HG02885 (cell line): ENCODE results near the gene FBXO24.

Experiments used
- ATAC-seq: cut with Tn5 transposase; IDR thresholded peaks from one replicate; pipeline ENCODE4 v1.9.1; 2021; ENCODE audit warnings: mild to moderate bottlenecking; ENCODE audit not compliant: unreplicated experiment, poor library complexity

Gene FBXO24

DNA sequence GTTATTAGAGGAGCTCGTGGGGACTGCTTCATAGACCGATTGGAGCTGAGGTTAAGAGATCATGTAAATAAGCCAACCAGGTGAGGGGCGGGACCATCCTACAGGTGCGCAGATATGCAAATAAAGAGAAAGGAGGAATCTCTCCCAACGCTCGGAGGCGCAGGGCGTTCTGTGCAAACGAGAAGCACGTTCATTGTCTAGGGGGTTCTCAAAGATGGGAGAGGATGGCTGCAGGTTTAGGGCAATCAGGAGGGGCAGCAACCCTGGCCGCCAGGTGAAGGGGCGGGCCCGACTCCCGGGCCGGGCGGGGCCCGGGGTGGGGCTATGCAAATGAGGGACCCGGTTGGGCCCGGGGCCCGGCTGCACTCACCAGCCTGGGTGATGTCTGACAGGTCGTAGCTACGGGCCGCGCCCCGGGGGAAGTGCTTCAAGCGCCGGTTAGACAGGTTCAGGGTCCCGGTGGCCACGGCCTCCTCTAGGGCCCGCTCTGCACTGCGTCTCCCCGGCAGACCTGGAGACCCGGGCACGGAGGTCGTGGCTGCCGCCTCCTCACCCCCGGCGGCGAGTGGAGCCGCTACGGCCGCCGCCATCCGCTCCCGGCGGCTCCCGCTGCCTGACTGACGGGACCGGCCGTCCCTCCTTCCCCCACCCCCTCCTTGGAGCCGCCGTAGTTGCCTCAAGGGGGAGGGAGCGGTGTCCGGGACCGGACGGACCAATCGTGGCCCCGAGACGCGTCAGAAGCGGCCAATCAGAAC lies 440 bp upstream of the FBXO24 start, which contains the start of gene LRCH4:
Gene LRCH4 (minus strand): TSS at position 619 of the 755 bp plus-strand sequence. CDS start 29 bp downstream, at position 590.
- ATAC-seq, result peak; percentile 34

- ATAC-seq, result no peak
Measured at GRCh38 chr7:100588438-100588837, 2.3 kb downstream of the FBXO24 start.

GRCh38 chr7:100589341-100589947 lies 3.3 kb downstream of the FBXO24 start:
- ATAC-seq, result no peak

- no peak for ATAC-seq
Measured at GRCh38 chr7:100590077-100590737, 4.1 kb downstream of the FBXO24 start.

GRCh38 chr7:100591596-100591995 lies 5.5 kb downstream of the FBXO24 start:
- ATAC-seq, result no peak

- no peak for ATAC-seq
Measured at GRCh38 chr7:100595188-100595587, 9.1 kb downstream of the FBXO24 start.

DNA sequence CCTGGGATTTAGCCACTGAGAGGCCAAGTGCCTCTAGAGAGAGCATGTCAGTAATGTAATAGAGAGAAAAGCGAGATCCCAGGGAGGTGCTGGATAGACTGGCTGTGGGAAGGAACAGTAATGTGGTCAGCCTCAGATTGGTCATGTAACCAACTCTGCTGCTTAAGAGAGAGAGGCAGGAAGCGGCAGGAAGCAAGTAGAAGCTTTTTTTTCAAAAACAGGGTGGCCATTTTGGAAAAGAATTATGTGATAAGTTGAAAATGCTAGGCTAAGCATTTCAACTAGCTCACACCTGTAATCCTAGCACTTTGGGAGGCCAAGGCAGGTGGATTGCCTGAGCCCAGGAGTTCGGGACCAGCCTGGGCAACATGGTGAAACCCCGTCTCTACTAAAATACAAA lies 12.3 kb downstream of the FBXO24 start:
- ATAC-seq, result no peak

GRCh38 chr7:100599911-100600729 lies 14.0 kb downstream of the FBXO24 start:
- ATAC-seq, result no peak

DNA sequence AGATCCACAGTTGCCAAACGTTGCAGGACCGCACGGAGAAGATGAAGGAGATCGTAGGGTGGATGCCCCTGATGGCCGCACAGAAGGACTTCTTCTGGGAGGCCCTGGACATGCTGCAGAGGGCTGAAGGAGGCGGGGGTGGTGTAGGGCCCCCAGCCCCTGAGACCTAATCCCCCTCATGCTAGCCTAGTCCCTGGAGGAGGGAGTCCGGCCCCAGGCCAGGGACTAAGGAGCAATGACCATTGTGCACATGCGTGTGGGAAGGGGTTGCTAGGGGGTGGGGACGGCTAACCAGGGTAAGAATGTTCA lies 14.6 kb downstream of the FBXO24 start:
- ATAC-seq, result no peak

DNA sequence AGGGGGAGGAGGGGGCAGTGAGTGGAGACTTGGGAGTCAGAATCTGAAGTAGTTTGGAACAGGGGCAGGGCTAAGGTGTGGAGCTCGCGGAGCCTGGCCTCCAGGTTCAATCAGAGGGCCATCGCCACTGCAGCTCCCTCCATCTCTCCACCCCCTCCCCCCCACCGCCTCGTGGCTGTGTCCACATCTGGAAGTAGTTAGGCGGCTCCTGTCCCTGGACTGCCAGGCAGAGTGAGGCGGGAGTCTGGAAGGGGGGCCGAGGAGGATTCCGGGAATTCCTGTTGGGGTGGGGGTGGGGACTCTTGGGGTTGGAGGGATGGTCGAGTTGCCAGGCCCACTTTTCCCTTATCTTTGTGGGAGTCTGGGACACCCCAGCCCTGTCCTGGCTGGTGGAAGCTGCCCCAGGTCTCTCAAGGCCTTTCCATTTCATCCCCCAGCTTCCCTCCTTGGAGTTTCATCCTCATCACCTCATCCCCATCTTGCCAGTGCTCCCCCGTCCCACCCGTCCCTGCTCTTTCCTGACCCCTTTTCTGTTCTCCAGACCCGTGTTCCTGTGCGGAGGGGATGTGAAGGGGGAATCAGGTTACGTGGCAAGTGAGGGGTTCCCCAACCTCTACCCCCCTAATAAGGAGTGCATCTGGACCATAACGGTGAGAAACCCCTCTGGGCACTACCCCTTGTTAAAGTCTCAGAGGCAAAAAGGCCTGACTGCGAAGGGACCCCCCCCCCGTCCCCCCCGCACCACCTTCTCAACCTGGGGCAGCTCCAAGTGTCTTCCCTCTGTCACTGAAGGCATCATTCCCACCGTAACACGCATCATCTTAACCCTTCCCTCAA lies 17.0 kb downstream of the FBXO24 start:
- no peak for ATAC-seq

DNA sequence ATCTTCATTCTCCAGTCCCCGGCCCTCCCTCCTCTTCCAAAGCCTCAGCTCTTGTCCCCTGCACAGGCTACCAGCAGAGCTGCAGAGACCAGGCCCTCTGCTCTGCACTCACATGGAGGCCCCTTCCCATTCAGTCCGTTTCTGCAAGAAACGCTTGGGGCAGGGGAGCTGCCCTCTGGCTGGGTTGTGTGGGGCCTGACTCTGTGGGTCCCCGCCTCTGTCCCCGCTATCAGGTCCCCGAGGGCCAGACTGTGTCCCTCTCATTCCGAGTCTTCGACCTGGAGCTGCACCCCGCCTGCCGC lies 17.5 kb downstream of the FBXO24 start:
- ATAC-seq, result no peak

GRCh38 chr7:100604028-100604975 lies 18.2 kb downstream of the FBXO24 start:
- ATAC-seq, result peak; percentile 58

- no peak for ATAC-seq
Measured at GRCh38 chr7:100604976-100605911, 19.1 kb downstream of the FBXO24 start.

- no peak for ATAC-seq
Measured at GRCh38 chr7:100606313-100606712, 20.2 kb downstream of the FBXO24 start.

DNA sequence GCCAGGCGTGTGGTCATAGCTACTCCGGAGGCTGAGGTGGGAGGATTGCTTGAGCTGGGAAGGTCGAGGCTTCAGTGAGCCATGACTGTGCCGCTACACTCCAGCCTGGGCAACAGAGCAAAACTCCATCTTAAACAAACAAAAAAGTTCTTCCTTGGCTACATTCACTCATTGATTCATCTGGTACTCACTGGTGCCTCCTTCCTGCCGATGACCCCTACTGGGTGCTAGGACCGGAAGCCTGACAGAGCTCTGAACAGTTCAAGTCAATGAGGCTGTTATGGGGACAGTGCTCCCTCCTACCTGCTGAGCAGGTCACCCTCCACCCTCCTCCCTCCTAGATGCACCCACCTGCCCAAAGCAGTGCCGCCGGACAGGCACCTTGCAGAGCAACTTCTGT lies 21.0 kb downstream of the FBXO24 start:
- no peak for ATAC-seq

DNA sequence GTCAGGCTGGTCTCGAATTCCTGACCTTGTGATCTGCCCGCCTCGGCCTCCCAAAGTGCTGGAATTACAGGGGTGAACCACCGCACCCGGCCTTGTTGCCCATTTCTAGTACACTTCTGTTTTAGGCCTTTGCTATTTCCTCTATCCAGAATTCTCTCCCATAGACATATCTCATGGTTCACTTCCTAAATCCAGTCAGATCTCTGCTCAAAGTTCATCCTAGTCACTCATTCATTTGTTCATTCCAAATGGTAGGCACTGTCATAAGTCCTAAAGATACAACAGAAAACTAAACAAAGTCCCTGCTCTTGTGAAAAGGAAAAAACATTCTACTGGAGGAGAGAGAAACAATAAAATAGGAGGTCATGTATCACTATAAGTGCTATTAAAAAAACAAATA lies 23.8 kb downstream of the FBXO24 start:
- ATAC-seq, result no peak

DNA sequence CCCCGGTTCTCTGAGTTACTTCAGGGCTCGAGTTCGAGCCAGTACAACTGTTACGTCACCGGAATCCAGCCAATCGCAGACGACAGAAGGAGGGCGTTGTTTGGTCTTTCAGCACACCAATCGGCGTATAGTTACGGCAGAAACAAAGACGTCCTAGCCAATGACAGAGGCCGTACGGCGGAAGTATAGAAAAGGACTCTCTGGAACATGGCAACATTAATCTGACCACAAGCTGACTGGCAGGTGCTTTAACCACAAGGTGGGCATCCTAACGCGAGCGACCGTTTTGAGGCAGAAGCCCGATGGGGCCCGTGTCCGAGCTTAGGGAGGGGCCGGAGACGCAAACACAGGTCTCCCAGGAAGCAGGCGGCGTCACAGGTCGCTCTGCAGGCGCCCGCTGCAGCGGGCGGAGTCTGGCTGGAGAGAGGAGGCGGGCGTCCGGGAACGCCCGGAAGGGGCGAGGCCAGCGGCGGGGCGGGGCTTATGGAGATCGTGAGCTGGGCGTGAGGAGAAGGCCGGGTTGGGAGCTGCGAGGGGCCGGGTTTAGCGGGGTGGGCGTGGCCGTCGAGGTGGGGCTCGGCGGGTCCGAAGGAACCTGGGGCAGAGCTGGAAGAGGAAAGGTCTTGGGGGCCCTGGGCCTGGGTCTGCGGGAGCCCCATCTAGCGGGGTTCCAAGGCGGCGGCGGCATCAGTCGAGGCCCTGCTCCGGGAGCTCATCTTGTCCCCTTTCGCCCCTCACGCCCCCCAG lies 26.0 kb downstream of the FBXO24 start, which contains the start of gene MOSPD3:
Gene MOSPD3 (plus strand): TSS at position 558 of the 747 bp plus-strand sequence. CDS start 252 bp downstream, outside the sequence.
- peak; percentile 90 for ATAC-seq
